Fibroblast of upper back skin (primary cell): ENCODE measurements around the gene MYLK.
"Not testable (repeated sequence)": the region's sequence is repeated elsewhere in the genome, so short reads cannot be mapped to it uniquely, and the experiment has no call there.

Source experiments
- DNase-seq: peaks from one replicate; pipeline ENCODE4 v3.0.0-alpha.2; 2013

The MYLK gene

DNA sequence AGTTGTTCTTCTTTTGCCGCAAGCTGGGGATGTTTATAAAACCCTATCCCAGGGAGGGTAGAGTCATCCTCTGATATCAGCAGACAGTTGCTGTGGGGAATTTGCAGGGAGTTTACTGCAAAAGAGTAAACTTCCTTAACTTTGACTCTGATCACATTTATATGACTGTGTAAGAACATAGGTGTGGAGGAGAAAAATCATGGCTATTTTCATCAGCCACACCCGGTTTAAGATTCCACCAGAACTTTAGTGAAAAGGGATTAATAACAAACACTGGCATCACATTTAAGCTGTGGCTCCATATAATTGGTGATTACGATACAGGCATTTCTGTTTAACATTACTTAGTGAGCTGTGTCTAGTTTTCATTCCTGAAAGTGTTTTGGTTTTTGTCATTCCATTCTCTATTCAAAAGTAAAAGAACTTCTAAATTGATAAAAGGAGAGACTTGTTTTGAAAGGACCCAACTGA is 143.1 kb downstream of the MYLK start:
- DNase-seq, result no peak

DNA sequence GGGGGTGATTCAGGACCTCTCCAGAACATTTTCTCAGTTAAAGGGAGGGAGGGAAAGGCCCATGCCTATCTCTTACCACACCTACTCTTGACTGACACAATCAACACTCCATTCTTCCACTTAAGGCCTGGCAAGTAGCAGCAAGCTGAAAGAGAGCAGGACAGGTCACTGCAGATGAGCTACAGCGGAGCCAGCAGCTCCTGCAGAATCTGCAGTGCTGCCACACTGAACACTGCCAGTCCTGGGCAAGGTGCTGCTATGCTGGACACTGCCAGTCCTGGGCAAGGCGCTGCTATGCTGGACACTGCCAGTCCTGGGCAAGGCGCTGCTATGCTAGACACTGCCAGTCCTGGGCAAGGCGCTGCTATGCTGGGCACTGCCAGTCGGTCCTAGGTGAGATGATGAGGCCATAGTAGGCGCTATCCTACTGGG is 143.7 kb downstream of the MYLK start:
- no peak for DNase-seq

DNA sequence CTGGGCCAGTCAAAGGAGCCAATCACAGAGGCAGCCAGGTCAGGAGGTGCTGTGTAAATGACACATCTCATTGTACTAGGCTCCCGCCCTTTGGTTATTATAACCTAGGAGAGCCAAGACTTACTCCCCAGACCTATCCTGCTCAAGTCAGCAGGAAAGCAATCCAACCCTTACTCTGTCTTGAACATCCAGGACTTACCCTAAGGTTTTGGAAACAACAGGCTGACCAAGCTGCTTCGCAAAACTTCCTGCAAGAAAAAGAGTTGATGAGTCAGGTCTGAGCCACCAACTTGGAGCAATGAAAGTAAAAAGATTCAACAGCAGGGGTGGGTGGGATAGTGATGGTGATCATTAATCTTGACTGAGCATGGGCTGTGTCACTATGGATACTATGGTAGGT is 144.4 kb downstream of the MYLK start:
- DNase-seq, result peak; percentile 83

DNA sequence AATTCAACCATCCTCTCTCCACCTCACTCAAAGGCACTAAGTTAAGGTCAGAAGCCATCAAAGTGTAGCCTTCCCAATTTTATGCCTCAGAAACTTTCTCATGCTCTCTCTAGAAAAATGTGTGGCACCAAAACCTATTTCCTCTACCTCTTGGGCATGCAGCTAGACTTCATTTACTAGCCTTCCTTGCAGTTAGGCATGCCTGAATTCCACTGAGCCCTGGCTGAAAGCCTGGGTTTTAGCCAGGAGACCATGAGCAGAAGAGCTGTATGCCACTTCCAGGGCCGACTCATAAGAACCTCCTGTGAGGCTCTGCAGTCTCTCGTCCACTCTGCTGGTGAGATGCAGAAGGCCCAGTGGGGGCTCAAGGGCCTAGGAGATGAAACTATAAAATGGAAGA is 145.0 kb downstream of the MYLK start:
- DNase-seq, result peak; percentile 44

DNA sequence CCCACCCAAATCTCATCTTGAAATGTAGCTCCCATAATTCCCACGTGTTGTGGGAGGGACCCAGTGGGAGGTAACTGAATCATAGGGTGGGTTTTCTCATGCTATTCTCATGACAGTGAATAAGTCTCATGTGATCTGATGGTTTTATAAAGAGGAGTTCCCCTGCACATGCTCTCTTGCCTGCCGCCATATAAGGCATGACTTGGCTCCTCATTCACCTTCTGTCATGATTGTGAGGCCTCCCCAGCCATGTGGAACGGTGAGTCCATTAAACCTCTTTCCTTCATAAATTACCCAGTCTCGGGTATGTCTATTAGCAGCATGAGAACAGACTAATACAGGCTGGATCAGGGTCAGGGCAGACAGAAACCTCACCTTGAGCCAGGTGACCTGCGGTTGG is 145.6 kb downstream of the MYLK start:
- DNase-seq, result not testable (repeated sequence)

DNA sequence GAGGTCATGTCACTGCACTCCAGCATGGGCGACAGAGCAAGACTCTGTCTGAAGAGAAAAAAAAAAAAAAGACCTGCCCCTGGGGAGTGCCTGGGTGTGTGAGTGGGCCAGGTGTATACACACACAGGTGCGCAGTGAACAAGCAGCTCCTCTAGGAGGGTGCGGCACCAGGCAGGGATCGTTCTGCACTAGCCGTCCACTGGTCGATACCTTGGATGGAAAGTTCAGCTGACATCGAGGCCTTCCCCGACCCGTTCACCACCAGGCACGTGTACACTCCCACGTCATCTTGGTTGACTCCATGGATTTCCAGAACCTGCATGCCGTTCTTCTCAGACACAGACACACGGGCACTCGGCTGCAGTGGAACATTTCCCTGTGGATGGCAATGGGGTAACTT is 147.0 kb downstream of the MYLK start:
- DNase-seq, result no peak

DNA sequence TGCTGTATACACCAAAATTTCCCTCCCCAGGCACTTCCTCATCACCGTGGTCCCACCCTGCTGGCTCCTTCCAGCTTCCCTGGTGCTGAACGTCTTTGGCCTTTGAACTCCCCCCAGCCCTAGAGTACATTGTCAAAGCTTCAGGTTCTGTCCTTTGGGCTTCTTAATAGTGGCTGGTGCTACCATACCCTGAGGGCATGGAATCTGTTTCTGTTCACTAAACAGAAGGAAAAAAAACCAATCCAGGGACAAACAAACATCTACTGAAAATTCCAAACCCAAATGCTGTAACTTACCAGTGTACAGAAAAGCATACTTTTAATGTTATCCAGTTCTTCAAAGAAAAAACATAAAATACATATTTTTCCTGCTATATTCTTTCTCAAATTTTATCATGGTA is 148.7 kb downstream of the MYLK start:
- no peak for DNase-seq

DNA sequence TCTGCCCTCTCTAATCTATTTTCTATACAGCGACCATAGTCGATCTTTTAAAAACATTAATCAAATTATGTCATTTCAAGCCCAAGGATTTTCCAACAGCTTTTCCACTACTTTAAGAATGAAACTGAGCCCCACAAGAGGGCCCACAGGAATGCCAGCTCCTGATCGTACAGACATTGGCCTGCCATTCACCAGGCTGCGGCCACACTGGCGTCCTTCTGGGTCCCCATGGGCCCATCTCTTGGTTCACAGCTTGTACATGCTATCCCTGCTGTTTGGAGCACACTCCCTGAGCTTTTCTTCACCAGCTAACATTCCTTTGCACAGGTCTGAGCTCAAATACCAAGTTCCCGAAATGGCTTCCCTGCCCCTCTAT is 149.6 kb downstream of the MYLK start:
- no peak for DNase-seq

DNA sequence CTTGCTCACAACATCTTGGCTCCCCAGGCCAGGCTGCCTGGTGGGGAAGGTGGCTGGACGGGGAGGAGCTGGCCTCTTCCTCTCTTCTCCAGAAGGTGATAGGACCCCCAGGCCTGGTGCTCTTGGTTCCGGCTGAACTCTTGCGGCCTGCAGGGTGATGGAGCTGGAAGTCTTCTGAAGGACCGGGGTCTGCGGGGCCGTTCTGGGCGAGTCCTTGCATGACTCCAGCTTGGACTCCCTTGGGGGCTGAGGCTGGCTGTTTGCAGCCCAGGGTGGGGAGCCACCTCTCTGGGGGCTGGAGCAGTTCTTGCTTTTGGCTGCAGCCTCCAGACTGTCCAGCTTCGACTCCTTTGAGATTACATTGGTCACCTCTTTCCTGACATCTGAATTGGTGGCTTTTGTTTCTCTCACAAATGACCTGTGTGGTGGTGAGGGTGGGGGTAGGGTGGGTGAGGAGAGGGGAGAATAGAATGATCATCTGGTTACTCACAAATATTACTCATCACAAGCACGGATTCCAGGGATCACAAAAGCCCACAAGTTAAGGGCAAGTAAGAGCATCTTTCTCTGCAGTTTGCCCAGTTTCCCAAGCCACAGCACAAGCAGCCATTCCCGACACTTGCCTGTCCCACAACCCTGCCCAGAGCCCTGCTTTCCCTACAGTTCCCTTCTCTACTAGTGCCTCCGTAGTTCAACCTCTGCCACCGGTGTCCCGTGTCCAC is 150.2 kb downstream of the MYLK start:
- peak; percentile 94 for DNase-seq

DNA sequence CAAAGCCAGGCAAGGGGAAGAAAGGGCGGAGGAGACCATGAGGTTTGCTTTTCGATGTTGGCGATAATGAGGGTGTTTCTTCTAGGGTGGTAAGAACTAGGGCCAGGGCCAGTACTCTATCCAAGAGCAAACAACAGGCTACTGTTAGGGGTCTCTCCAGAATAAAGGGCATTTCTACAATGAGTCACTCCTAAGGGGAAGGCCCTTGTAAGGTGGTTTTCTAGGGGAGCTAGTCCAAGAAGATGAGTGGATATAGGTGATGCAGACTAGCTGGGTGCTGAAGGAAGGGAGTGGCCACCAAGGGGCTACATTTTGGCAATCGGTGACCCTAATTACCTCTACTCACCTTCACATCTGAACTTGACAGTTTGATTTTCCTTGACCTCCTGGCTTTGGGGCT is 150.8 kb downstream of the MYLK start:
- no peak for DNase-seq

DNA sequence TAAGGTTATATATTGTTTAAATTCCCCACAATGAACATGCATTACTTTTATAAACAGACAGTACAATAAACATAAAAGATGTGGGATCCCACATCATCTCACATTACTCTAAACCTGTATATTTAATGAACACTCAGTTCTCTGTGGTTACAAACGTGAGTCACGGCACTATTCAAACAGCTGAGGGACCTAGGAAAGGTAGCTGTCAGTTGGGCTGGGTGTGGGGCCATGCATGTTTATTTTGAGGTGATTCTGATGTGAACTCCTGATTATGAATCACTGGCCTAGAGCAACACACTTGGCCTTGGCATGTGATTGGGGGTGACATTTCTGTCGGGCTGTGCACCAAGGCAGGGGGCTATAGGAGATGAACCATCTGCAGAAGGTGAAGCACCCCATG is 151.7 kb downstream of the MYLK start:
- peak; percentile 70 for DNase-seq

DNA sequence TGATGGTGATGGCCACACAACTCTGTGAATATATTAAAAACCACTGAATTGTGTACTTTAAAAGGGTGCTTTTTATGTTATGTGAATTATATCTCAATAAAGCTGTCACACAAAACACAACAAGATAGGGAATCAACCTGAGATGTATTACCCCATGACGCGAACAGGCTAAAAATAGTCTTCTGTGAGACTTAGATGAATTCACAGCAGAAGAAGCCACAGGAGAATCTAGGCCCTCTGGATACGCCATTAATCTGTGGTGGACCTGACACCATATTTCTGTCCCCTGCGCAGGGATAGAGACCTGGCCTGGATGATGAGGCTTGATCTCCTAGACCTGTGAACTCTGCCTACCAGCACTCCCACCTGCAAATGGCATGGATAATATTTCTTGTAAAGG is 153.3 kb downstream of the MYLK start:
- no peak for DNase-seq

DNA sequence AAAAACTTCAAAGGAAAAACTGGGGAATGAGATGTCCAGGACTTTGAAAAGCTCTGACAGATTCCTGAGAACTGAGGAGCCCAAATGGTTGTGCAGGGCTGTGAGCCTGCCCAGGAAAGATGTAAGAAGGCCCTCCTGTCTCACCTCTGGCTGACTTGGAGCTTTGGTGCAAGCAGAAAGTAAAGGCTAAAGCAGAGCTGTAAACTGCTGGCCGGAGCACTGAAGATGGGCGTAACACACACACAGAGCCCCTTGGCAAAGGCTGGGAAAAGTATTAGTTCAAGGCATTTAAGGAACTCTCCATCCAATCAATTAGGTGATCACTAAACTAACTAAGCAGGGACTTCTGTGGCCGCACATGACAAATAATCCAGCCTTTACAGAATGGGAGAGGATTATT is 155.1 kb downstream of the MYLK start:
- DNase-seq, result no peak

DNA sequence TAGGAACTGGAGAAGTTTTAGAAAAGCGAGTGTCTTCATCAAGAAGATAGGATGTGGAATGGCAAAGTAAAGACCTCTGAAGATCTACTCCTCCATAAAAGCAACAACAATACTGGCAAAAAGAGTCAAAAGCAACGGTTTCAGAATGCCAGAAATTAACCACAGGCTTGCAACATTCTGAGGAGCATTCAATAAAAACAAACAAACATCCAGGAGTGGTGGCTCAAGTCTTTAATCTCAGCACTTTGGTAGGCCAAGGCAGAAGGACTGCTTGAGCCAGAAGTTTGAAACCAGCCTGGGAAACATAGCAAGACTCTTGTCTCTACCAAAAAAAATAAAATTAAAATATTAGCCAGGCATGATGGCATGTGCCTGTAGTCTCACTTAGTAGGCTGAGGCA is 156.1 kb downstream of the MYLK start:
- DNase-seq, result no peak

DNA sequence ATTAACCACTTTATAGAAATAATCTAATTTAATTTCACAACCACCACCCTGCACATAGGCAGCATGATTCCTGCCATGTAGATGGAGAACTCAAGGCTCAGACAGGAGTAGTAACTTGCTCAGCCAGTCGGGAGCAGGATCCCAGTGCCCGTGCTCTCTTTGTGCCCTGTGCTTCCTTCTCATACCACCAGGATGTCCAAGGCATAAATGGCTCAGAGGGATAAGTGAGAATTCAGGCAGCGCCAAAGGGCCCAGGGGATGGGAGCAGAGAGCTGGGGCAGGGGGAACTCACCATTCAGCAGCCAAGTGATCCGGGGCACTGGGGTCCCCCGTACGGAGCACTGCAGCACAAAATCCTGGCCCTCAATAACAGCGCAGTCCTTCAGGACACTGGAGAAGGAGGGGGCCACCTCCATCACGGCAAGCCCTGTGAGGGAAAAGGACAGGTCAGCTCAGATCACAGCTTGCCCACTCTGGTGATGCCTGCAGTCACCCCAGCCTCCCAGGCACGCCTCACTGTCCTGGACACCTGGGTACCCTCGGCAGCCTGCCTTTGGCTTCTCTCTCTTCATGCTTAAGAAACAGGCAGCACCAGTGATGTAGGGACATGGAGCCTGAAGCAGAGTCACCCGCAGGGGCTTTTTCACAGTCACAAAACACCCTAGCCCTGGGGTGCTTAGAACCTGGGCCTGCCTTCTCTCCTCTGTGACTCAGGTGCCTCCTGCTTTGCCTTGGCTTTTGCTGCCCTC is 158.3 kb downstream of the MYLK start:
- no peak for DNase-seq

DNA sequence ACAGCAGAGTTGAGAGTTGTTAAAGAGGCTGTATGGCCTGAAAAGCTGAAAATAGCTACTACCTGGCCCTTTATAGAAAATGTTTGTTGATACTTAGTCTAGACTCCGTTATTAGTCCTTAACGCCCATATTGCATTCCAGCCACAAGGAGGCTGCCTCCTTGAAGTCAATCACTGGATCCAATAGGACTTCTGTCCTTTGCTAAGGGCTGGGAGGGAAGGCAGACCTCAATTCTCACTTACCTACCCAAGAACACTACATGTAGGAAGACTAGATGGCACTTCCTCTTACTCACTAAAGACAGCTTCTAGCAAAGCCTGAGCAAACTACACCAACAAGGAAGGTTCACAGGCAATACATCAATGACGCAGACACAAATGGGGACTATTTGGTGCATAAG is 159.8 kb downstream of the MYLK start:
- no peak for DNase-seq

DNA sequence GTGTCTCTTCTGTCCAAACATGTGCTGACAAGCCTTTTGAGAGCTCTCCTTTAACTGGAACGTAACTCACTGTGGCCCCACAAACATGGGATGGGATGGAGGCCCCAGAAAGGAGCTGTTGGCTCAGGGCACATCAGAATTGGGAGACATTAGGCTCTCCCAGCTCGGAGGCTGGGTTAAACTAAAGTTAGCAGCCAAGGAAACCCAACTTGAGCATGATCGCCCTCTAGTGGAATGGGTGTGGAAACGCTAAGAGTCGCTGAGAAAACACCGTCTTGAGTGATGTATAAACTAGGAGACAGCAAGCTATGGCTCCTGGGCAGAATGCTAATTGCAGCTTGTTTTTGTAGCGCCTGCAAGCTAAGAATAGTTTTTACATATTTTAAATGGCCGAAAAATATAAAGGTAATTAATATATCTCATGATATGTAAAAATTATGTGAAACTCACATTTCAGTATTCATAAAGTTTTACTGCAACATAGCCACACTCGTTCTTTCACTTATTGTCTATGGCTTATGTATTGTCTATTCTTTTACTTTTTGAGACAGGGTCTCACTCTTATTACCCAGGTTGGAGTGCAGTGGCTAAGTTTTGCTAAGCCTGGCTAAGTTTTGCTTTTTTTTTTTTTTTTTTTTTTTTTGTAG is 160.5 kb downstream of the MYLK start:
- DNase-seq, result peak; percentile 87

DNA sequence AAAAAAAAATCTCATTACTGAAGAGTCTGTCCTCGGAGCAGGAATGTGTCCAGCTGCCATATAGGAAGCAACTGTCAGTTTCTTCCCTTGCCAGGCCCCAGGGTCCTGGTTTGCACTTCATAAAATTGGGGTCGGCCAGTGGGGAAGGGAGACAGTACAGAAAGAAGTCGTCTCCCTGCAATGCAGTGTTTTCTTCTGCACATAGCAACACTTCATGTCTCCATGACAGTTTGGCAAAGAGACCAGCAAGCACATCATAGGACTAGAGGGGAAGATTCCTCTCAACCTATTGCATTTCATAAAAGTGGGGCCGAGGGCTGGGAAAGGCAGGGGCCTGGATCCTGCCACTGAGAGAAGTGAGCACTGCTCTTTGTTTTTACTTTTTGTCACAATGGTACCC is 161.1 kb downstream of the MYLK start:
- DNase-seq, result no peak

DNA sequence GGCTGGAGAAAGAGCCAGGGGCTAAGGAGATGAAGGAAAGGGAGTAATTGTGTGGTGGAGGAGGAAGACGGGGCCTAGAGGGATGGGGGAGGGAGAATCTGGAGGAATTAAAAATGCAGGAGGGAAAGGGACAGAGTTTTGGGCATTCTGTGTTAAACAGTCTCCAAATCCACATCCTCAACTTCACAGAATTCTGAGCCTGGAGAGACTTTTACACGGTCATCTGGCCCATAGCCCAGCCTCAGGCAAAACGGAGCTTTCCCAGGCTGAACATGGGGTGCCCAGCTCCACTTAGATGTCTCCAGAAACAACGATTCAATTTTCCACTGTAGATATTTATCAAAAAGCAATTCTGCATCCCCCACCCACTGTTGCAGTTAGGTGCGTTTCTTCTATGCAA is 161.7 kb downstream of the MYLK start:
- DNase-seq, result no peak

DNA sequence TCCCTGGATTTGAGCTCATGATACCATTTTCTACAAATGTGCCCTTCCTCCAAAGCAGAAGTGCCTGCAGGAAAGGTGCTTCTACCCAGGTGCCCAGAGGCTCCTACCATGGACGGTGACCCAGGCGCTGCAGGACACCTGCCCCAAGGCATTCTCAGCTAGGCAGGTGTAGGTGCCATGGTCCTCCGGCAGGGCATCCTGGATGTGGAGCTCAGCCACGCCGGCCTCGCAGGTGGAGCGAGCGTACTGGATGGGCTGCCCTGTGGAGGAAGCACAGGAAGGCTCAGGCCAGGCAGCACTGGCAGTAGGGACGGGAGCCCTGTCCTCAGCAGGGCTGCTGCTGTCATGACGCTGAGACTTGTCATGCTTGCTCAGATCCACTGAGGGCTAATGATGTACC is 162.1 kb downstream of the MYLK start:
- no peak for DNase-seq

DNA sequence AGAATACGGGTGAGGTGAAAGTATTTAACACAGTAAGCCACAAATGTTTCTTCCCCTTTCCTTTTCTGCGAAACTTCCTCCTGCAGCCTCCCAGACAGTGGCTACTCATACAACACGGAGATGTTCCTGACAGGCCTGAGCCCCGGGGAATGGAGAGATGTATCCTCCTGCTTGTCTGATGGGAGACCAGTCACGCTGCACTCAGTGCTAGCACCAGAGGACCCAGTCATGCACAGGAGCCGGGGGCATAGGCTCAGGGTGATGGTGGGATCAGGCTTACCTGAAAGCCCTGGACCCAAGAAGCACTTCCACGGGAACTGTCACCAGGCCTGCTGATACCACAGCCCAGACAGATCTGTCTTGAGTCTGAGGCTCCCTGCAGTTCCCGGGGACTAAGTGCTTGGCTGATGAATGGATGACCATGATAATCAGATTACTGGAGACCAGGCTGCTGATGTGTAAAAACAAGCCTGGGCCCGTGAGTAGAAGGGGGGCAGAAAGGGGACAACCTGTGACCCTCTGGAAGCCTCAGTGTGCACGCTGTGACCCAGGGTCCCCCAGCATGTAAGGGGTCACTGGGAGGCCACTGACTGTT is 162.9 kb downstream of the MYLK start:
- not testable (repeated sequence) for DNase-seq

DNA sequence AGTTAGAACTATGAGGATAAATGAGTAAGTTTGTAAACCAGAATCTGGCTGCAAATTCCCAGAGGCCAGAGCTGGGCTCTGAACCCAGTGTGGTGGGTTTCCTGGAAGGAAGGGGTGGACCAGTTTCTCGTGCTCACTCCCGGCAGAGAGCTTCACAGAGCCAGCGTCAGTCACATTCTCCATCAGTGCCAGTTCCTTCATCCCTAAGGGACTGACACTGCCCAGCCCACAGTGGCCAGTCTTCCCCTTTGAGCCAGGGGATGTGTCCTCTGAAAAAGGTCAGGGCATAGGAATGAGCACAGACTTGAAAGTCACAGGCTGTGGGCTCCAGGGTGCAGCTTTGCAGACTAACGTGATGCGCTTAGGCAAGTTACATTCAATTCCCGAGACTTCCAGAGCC is 163.5 kb downstream of the MYLK start:
- no peak for DNase-seq

DNA sequence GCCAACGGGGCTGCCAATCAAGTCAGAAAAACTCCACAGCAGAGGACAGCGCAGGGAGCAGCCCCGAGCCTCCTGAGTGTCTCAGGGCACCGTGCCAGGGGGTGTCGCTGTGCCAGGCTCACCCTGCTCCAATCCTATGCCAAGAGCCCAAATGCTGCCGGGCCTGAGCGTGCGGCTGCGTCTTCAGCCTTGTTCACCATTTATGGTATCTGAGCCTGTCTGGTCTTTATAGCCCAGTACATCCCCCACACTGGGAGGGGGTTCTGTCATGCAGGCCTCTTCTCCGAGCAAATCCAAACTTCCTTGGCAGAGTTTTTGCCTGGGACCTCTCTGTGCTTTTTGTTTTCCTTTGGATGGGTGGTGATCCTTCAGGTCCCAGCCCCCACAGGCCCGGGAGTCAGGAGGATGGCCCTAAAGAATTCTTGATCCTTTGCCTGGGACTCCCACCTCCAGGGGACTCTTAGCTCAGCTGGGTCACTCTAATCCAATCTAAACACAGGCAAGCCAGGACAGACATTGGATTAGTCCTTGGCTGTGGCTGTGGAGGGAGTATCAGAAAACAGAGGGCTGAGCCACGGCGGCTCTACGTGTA is 164.2 kb downstream of the MYLK start:
- DNase-seq, result no peak
